Osteoblast (primary cell): ENCODE measurements around the gene POU6F2. TPM values are rescaled to one million over a fixed set of nuclear protein-coding genes. Genes with fewer than 3 reads are reported as not detected.

Experiments
- DNase-seq: peaks from one replicate; pipeline ENCODE4 v3.0.0; 2011; ENCODE audit warnings: low spot score, mixed read lengths; ENCODE audit not compliant: insufficient read length; ENCODE audit errors: missing footprints
- H2AFZ ChIP-seq: 2 replicates; pipeline ENCODE4 v1.6.0; 2011; ENCODE audit warnings: mild to moderate bottlenecking, low read length
- H3K27ac ChIP-seq: 2 replicates; pipeline ENCODE4 v1.5.1; 2011; ENCODE audit warnings: mild to moderate bottlenecking, low read depth, low read length, moderate library complexity
- H3K27me3 ChIP-seq: 2 replicates; pipeline ENCODE4 v1.6.0; 2012; ENCODE audit warnings: mild to moderate bottlenecking, control low read depth, inconsistent platforms, low read length, moderate library complexity; ENCODE audit not compliant: insufficient read depth
- H3K36me3 ChIP-seq: 2 replicates; pipeline ENCODE4 v1.5.1; 2011; ENCODE audit warnings: mild to moderate bottlenecking, low read length, control low read depth, moderate library complexity; ENCODE audit not compliant: insufficient read depth
- H3K4me1 ChIP-seq: 2 replicates; pipeline ENCODE4 v1.5.1; 2011; ENCODE audit warnings: mild to moderate bottlenecking, low read length, control low read depth, moderate library complexity; ENCODE audit not compliant: insufficient read depth
- H3K4me2 ChIP-seq: 2 replicates; pipeline ENCODE4 v1.6.0; 2011; ENCODE audit warnings: mild to moderate bottlenecking, low read length; ENCODE audit not compliant: insufficient read depth
- H3K4me3 ChIP-seq: fragments of 200-600 bp; sonication (generic); 3 replicates; pipeline ENCODE4 v1.5.1; 2012; ENCODE audit warnings: mild to moderate bottlenecking, low read length, inconsistent platforms; ENCODE audit not compliant: insufficient read depth
- H3K79me2 ChIP-seq: 2 replicates; pipeline ENCODE4 v1.6.0; 2012; ENCODE audit warnings: mild to moderate bottlenecking, low read length, control low read depth, inconsistent platforms; ENCODE audit not compliant: insufficient read depth
- H3K9me3 ChIP-seq: 2 replicates; pipeline ENCODE4 v1.5.1; 2011; ENCODE audit warnings: low read depth, low read length, control low read depth
- H4K20me1 ChIP-seq: 2 replicates; pipeline ENCODE4 v1.6.0; 2012; ENCODE audit warnings: mild to moderate bottlenecking, low read length, control low read depth; ENCODE audit not compliant: insufficient read depth
- CTCF ChIP-seq: IDR thresholded peaks from 2 replicates; pipeline ENCODE4 v1.5.1; 2011; ENCODE audit warnings: mild to moderate bottlenecking, low read depth, low read length, moderate library complexity; ENCODE audit errors: extremely low read depth
- total RNA-seq: library from RNA; depleted of rRNA; stranded (reverse); fragments of >200 nt; gene quantifications from 2 replicates; pipeline ENCODE4 v1.2.3, GENCODE V29; 2012

POU6F2 gene
- total RNA-seq, 1 donor = not detected

- no peaks in the 10 kb centered on the region for H3K9me3 ChIP-seq
- no peak overlapping the region for H3K4me3 ChIP-seq
Measured at GRCh38 chr7:39379416-39379815, 401.7 kb downstream of the POU6F2 start.

GRCh38 chr7:39383136-39383535 is 405.4 kb downstream of the POU6F2 start:
- H3K27me3 ChIP-seq = no peaks in the 10 kb centered on the region

More at GRCh38 chr7:39379416-39379815, 401.7 kb downstream of the POU6F2 start:
- no peaks in the 10 kb centered on the region for H3K36me3 ChIP-seq
- no peaks in the 10 kb centered on the region for H4K20me1 ChIP-seq
- no peak overlapping the region for H3K27ac ChIP-seq
- DNase-seq = no peak
- H3K4me1 ChIP-seq = no peaks in the 10 kb centered on the region
- no peak overlapping the region for H2AFZ ChIP-seq
- no peak for TF ChIP-seq CTCF
- no peak overlapping the region for H3K4me2 ChIP-seq
- no peaks in the 10 kb centered on the region for H3K79me2 ChIP-seq
- H3K27me3 ChIP-seq = no peaks in the 10 kb centered on the region

GRCh38 chr7:39384386-39384785 is 406.7 kb downstream of the POU6F2 start:
- Histone ChIP-seq H3K27me3 (no peaks in the 10 kb centered on the region), H3K9me3 (no peaks in the 10 kb centered on the region), H3K4me1 (no peaks in the 10 kb centered on the region), H3K4me2 (no peak overlapping the region), H3K79me2 (no peaks in the 10 kb centered on the region), H4K20me1 (no peaks in the 10 kb centered on the region), H3K4me3 (no peak overlapping the region), H3K36me3 (no peaks in the 10 kb centered on the region), H3K27ac (no peak overlapping the region), H2AFZ (no peak overlapping the region)
- TF ChIP-seq CTCF = no peak
- no peak for DNase-seq

More at GRCh38 chr7:39383136-39383535, 405.4 kb downstream of the POU6F2 start:
- TF ChIP-seq CTCF = no peak
- Histone ChIP-seq H3K4me2 (no peak overlapping the region), H3K79me2 (no peaks in the 10 kb centered on the region), H3K27ac (no peak overlapping the region), H2AFZ (no peak overlapping the region), H3K4me3 (no peak overlapping the region), H3K36me3 (no peaks in the 10 kb centered on the region), H3K9me3 (no peaks in the 10 kb centered on the region), H3K4me1 (no peaks in the 10 kb centered on the region), H4K20me1 (no peaks in the 10 kb centered on the region)
- no peak for DNase-seq

- no peaks in the 10 kb centered on the region for H3K27me3 ChIP-seq
- H2AFZ ChIP-seq = no peak overlapping the region
- no peak for TF ChIP-seq CTCF
- H3K79me2 ChIP-seq = no peaks in the 10 kb centered on the region
- no peaks in the 10 kb centered on the region for H4K20me1 ChIP-seq
- no peak overlapping the region for H3K4me3 ChIP-seq
- no peak for DNase-seq
- no peaks in the 10 kb centered on the region for H3K9me3 ChIP-seq
- H3K27ac ChIP-seq = no peak overlapping the region
- no peaks in the 10 kb centered on the region for H3K36me3 ChIP-seq
- H3K4me1 ChIP-seq = no peaks in the 10 kb centered on the region
- no peak overlapping the region for H3K4me2 ChIP-seq
Measured at GRCh38 chr7:39386718-39387117, 409.0 kb downstream of the POU6F2 start.
